Stimulated activated CD4-positive, alpha-beta T cell treated with anti-CD3 and anti-CD28 coated beads, TNF-alpha, amount 100 ng/mL, for 1 hour (primary cell): ENCODE data around the gene CAMKV.

Source experiments
- DNase-seq, 3 donors: peaks; one replicate each; pipeline ENCODE4 v3.0.0-alpha.2; 2020; ENCODE audit warnings: low read depth in 3 of 3, low spot score in 1 of 3

Gene CAMKV

GRCh38 chr3:49898991-49899390, 29.3 kb upstream of the CAMKV start:
- DNase-seq: no peak

DNA sequence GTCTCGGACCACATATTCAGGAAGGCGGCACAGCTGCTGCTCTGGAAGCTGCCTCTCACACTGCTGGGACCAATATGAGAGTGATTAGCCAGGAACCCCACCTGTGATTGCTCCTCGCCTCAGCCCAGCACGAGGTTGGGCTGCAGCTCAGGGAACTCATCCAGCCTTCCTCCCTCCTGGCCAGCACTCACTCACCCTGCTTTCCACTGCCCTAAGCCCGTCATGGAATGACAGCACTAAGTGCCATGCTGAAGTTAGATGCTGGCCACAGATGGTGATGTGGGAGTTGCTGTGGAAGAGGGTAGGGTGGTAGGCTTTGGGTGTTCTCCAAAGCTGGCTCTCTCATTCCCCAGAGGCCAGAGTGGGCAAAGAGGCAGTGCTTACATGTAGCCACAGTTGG, 26.6 kb upstream of the CAMKV start:
- DNase-seq: no peak

DNA sequence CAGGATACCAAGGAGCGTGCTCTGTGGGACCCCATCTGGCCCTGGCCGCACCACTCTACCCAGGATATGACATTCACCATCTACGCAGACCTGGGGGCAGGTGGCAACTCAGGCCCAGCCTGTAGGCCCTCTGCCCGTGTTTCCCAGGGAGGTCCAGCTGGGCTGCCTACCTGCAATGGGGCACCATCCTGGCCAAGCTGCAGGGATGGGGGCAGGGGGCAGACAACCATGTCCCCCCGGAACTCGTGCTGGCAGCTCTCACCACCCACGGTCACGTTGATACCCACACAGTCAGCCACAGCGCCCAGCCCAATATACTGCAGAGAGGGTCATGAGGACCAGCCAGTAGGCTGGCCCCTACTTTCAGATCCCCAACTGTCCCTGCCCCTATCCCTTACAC, 26.1 kb upstream of the CAMKV start:
- DNase-seq: no peak

- no peak for DNase-seq
Measured at GRCh38 chr3:49889296-49889695, 19.6 kb upstream of the CAMKV start.

DNA sequence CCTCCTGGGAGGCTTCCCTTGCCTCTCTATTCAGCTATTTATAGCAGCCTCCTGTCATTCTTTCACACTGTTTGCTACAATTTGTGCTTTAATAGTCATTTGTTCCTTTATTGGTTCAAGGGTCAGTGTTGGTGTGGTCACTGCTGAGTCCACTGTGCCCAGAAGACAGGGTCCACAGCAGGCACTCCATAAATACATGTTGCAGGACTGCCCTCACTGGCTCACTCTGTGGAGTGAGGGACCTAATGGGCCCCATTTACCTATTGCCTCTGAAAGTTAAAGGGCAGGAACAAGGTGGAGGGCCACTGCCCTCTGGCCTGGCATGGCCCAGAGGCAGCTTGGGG, 17.2 kb upstream of the CAMKV start:
- no peak for DNase-seq

DNA sequence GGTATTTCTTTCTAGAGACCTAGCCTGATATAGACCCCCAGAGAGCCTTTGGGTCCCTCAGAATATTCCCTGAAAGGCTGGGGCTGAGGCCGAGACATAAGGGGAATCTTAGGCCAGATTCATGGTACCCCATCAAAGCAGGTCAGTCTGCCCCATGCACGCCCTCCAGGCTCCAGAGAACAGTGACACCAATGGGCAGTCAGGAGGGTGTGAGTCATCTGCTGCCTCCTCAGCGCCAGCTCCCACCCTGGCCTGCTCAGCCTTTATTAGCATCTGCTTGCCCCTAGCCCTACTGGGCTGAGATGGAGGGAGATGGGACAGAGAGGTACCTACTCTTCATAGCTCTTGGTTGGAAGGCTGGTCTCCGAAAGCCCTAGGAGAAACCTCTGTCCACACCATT, 14.3 kb upstream of the CAMKV start:
- DNase-seq: no peak

- no peak for DNase-seq
Measured at GRCh38 chr3:49882166-49882565, 12.5 kb upstream of the CAMKV start.

- no peak for DNase-seq
Measured at GRCh38 chr3:49880581-49881315, 11.0 kb upstream of the CAMKV start.

DNA sequence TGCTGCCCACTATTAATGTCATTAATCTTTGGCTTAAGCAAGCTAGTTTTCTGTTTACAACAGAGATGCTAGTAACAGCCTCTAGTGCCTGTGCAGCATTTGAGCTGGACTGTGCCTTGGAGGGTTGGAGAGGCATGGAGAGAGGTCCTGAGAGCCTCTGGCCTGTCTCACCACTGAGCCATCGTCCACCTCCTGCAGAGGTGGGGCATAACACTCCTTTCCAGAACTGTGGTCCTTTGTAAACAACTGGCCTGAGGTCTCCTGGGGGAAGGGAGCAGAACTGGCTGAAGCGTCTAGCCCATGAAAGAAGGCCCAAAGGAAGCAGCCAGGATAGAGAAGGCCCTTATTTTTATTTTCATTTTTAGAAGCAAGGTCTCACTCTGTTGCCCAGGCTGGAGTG, 10.0 kb upstream of the CAMKV start:
- DNase-seq: no peak

- DNase-seq: no peak
Measured at GRCh38 chr3:49878686-49879085, 9.0 kb upstream of the CAMKV start.

- no peak for DNase-seq
Measured at GRCh38 chr3:49877716-49878115, 8.0 kb upstream of the CAMKV start.

DNA sequence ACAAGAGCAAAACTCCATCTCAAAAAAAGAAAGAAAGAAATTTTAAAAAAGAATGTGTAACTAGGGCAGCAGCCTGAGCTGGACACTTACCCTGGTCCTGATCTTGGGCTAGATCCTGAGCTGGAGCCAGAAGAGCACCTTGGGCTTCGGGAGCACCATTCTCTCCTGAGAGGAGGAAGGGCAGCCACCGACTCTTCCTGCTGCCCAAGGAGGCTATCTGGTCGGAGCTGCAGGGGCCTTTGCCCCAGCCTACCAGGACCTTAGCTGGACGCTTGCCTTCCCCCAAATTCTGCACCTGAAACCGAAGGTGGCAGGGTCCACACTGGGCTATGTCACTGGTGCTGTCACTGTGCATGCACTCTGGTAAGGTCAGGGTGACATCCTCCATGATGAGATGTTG, 6.9 kb upstream of the CAMKV start:
- DNase-seq: no peak

DNA sequence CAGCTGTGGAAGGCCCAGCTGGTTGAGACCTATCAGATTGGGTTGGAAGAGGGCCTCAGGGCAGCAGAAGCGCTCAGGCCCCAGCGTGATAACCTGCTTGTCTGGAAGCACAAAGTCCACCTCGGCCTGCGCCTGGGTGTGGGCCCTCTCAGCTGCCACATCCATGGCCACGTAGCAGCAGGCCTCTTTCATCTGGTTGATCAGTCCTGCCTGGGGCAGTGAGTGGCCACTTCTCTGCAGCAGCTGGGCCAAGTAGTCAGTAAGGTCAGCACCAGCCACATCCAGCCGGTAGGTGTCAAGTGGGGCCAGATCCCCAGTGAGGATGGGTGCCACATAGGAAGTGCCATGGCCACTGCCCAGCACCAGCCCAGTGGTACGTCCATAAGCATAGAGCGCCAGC, 3.9 kb upstream of the CAMKV start:
- no peak for DNase-seq

DNA sequence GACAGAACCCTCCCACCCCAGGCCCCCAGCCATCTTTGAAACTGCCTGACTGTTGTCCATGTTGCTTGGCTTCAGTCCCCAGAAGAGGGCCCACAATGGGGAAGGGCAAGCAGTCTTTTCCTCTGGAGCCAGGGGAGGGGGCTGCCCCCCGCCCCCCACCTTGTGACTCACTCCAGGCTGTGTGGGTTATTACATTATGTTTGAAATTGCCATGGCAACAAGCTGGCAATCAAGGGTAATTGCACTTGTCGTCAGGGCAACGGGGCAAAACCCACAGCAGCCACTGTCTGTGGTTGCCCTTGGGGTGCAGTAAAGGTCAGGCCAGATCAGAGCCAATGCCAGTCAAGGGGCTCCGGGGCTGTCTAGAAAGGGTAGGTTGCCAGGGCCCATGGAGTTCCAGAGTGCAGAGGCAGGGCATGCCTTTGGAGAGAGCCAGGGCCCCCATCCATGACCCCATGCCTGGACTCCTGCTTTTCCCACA, 3.1 kb upstream of the CAMKV start:
- no peak for DNase-seq

- DNase-seq: no peak
Measured at GRCh38 chr3:49871531-49872153, 1.9 kb upstream of the CAMKV start.

DNA sequence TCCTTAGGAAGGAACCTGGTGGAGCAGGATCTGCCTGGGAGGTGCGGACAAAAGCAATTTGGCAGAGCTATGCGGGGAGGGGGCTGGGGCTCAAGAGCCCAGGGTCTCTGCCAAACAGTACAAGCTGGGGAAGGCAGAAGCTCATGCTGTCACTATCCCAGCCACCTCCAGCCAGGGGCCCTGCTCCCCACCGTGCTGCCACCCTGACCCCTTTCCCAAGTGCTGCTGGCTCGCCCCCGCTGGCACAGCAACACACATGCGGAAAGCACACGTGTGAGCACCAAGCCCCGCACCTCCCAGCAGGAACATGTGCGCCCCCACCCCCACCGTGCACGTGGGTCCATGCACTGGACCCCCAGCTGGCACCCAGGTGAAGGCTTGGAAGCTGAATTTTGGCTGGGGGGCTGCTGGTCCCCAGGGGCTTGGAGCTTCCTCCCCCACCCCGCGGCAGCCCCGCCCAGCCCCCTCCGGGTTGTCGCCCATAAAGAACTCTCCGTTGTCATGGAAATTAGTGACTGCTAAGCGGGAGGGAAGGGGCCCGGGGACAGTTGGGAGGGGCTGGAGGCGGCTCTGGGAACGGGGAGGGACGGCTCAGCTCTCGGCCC, 742 bp downstream of the CAMKV start:
- DNase-seq: no peak

DNA sequence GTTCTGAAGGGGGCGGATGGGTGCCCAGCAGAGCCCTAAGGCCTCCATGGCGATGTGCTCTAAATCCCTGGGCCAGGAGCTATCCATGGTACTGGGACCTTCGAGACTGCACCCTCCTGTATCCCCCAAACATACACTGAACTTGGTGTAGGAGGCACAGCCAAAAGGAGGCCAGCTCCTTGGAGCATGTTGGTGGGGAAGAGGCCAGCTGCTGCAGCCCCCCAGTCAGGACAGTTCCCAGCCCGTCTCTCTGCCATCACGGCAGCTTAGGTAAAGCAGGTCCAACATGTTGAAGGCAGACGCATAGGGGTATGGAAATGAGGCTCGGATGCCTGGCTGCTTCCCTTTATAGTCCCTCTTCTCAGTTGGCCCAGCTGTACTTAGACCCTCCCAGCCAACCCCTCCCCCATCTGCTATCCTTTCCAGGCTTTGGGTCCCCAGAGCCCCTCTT, 1.8 kb downstream of the CAMKV start:
- DNase-seq: no peak

DNA sequence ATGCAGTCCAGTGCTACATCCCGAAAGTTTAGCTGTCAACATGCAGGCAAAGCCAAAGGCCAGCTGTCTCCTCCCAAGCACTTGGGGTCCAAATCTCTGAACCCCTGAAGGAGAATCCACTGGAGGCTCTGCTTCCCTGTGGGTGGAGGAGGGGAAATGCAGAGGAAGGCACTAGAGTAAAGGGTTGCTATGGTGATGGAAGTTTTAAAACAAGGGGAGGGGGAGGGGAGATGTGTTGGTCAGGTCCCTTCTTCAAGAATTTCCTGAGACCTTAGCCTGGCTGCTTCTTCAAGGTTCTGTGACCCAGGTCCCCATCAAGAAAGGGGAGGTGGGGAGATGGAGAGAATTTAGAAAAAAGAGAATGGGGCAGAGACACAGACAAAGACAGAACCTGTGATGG, 2.3 kb downstream of the CAMKV start:
- no peak for DNase-seq

DNA sequence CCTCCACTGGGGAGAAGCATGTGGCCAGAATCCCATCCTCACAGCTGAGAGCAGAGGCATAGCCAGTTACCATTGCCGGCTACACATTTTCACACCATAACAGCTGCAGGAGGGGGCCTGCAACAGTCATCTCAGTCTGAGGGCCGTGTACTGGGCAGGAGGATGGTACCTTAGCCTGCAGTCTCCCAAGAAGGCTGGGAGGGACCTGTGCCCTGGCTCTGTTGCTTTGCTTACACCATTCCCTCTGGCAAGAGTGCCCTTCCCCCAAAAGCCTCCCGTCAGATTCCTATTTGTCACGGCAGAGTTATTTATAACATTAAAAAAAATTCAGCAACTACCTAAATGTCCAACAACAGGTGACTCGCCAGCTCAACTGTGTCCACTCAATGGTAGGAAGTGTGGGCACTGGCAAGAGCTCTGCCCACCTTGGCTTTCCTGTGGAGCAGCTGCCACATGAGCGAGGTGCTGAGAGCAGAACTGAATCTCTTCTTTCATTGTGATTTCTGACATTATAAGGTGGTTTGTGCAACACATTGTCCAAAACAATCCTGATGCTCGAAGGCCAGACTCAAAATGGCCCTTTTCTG, 4.4 kb downstream of the CAMKV start:
- no peak for DNase-seq

DNA sequence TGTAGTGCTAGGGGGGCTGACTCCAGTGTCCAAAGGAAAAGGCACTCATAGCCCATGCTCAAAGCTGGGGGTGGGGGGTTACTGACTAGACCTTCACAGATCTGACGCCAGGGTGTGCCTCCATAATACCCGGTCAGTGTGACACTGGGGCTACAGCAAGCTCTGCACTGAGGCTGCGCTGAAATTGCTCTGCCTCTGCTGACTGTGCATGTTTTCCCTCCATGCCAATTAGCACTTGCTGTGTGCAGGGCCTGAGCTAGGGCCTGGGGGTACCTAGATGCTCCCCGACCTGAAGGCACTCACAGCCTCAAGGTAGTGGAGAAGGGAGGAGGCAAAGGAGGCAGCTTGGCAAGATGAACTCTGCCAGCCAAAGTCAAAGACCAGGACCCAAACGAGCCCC, 5.2 kb downstream of the CAMKV start:
- DNase-seq: no peak

GRCh38 chr3:49859576-49860305, 10.0 kb downstream of the CAMKV start:
- DNase-seq: no peak
